ENCODE results near the gene UBAP2.

The UBAP2 gene

DNA sequence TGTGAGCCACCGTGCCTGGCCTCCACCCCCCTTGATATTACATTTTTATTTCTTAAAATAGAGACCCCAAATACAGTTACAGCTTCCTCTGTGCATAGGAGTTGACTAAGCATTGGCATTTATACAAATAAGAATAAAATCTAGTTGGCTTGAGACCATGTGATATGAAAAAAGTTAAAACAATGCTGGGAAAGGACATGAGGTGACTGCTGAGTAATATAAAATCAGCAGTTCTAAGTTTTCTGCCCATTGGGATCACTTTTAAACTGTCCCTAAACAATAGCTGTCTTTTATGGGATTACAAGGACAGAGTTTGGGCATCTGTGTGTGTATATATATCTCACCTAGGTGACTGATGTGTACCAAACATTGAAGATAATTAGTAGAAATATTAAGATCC, 135.1 kb downstream of the UBAP2 start:
- H2AFZ ChIP-seq (ENCODE audit: low read length) = no peak overlapping the region
- no peaks in the 10 kb centered on the region for H3K4me1 ChIP-seq (ENCODE audit: insufficient read depth, low read length, severe bottlenecking)
- no peaks in the 10 kb centered on the region for H3K9me3 ChIP-seq (ENCODE audit: low read length)
- H3K27me3 ChIP-seq (ENCODE audit: insufficient read depth, low read length) = no peaks in the 10 kb centered on the region
- H4K20me1 ChIP-seq (ENCODE audit: insufficient read depth, low read length) = no peaks in the 10 kb centered on the region
- peaks cover 4% of the 10 kb centered on the region; the same call in 1 of the 2 replicates for H3F3A ChIP-seq (ENCODE audit: insufficient read depth, low read length)
- H3K9me2 ChIP-seq (ENCODE audit: low read depth, low read length) = no peaks in the 10 kb centered on the region
- TF ChIP-seq EZH2 (IDR thresholded peaks at IDR 0.05; ENCODE audit: borderline replicate concordance, low read length) = no peak
- H3K4me2 ChIP-seq (ENCODE audit: low read length) = no peak overlapping the region
- no peak overlapping the region for H3K27ac ChIP-seq (ENCODE audit: low read depth, low read length, poor library complexity, severe bottlenecking)
- no peaks in the 10 kb centered on the region; the same call in 1 of the 2 replicates for H3K79me2 ChIP-seq (ENCODE audit: insufficient read depth, low read length)
- peaks cover 74% of the 10 kb centered on the region for H3K36me3 ChIP-seq (ENCODE audit: insufficient read depth, low read length)
- H3K4me3 ChIP-seq (ENCODE audit: low read depth, low read length, poor library complexity, severe bottlenecking) = no peak overlapping the region
- no peak overlapping the region for H3K9ac ChIP-seq (ENCODE audit: low read length)

DNA sequence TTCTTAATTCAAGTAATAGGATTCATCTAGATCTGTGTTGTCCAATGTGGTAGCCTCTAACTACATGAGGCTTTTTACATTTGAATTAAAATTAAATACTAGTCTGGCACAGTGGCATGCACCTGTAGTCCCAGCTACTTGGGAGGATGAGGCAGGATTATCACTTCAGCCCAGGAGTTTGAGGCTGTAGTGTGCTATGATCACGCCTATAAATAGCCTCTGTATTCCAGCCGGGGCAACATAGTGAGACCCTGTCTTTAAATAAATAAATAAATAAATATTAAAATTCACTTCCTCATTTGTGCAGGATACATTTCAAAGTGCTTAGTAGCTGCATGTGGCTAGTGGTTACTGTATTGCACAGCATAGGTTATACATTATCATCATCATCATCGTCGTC, 139.9 kb downstream of the UBAP2 start:
- Histone ChIP-seq H3K4me3 (ENCODE audit: low read depth, low read length, poor library complexity, severe bottlenecking) (no peak overlapping the region), H3F3A (ENCODE audit: insufficient read depth, low read length) (no peaks in the 10 kb centered on the region; the same call in 1 of the 2 replicates), H3K4me1 (ENCODE audit: insufficient read depth, low read length, severe bottlenecking) (no peaks in the 10 kb centered on the region), H3K79me2 (ENCODE audit: insufficient read depth, low read length) (no peaks in the 10 kb centered on the region; the same call in 1 of the 2 replicates), H3K9me3 (ENCODE audit: low read length) (no peaks in the 10 kb centered on the region), H2AFZ (ENCODE audit: low read length) (no peak overlapping the region), H3K4me2 (ENCODE audit: low read length) (no peak overlapping the region), H3K9ac (ENCODE audit: low read length) (no peak overlapping the region), H3K27ac (ENCODE audit: low read depth, low read length, poor library complexity, severe bottlenecking) (no peak overlapping the region), H3K27me3 (ENCODE audit: insufficient read depth, low read length) (no peaks in the 10 kb centered on the region), H3K9me2 (ENCODE audit: low read depth, low read length) (no peaks in the 10 kb centered on the region), H3K36me3 (ENCODE audit: insufficient read depth, low read length) (peaks cover 68% of the 10 kb centered on the region), H4K20me1 (ENCODE audit: insufficient read depth, low read length) (no peaks in the 10 kb centered on the region)
- TF ChIP-seq EZH2 (IDR thresholded peaks at IDR 0.05; ENCODE audit: borderline replicate concordance, low read length) = no peak
- TF ChIP-seq, protein P1, sequence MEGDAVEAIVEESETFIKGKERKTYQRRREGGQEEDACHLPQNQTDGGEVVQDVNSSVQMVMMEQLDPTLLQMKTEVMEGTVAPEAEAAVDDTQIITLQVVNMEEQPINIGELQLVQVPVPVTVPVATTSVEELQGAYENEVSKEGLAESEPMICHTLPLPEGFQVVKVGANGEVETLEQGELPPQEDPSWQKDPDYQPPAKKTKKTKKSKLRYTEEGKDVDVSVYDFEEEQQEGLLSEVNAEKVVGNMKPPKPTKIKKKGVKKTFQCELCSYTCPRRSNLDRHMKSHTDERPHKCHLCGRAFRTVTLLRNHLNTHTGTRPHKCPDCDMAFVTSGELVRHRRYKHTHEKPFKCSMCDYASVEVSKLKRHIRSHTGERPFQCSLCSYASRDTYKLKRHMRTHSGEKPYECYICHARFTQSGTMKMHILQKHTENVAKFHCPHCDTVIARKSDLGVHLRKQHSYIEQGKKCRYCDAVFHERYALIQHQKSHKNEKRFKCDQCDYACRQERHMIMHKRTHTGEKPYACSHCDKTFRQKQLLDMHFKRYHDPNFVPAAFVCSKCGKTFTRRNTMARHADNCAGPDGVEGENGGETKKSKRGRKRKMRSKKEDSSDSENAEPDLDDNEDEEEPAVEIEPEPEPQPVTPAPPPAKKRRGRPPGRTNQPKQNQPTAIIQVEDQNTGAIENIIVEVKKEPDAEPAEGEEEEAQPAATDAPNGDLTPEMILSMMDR (IDR thresholded peaks at IDR 0.05; ENCODE audit: low read length) = no peak

DNA sequence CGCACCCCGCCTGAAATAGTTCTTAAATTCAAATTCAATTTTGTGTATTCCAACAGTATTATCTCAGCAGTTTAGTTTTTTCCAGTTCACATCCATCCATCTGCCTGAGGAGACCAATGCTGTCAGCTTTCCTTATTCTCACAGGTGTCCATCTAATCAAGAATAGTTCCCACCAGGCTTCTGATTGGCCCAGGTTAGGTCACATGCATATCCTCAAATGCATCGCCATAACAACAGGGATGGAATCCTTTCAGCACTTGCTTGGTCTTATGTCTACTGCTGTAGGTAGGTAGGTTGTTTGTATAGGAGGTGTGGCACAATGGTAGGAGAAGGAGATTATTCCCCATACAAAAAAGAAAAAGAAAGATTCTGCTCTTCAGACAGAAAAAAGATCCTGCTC, 140.6 kb downstream of the UBAP2 start:
- Histone ChIP-seq H3K9ac (ENCODE audit: low read length) (no peak overlapping the region), H3K27ac (ENCODE audit: low read depth, low read length, poor library complexity, severe bottlenecking) (no peak overlapping the region), H4K20me1 (ENCODE audit: insufficient read depth, low read length) (no peaks in the 10 kb centered on the region), H3K4me1 (ENCODE audit: insufficient read depth, low read length, severe bottlenecking) (no peaks in the 10 kb centered on the region), H3K4me3 (ENCODE audit: low read depth, low read length, poor library complexity, severe bottlenecking) (no peak overlapping the region), H3K4me2 (ENCODE audit: low read length) (no peak overlapping the region), H3K27me3 (ENCODE audit: insufficient read depth, low read length) (no peaks in the 10 kb centered on the region), H3K79me2 (ENCODE audit: insufficient read depth, low read length) (no peaks in the 10 kb centered on the region; the same call in 1 of the 2 replicates), H3K9me2 (ENCODE audit: low read depth, low read length) (no peaks in the 10 kb centered on the region), H3F3A (ENCODE audit: insufficient read depth, low read length) (no peaks in the 10 kb centered on the region; the same call in 1 of the 2 replicates), H3K9me3 (ENCODE audit: low read length) (no peaks in the 10 kb centered on the region), H2AFZ (ENCODE audit: low read length) (no peak overlapping the region), H3K36me3 (ENCODE audit: insufficient read depth, low read length) (peaks cover 69% of the 10 kb centered on the region)
- TF ChIP-seq, protein P1 (IDR thresholded peaks at IDR 0.05; ENCODE audit: low read length) = no peak
- no peak for TF ChIP-seq EZH2 (IDR thresholded peaks at IDR 0.05; ENCODE audit: borderline replicate concordance, low read length)

DNA sequence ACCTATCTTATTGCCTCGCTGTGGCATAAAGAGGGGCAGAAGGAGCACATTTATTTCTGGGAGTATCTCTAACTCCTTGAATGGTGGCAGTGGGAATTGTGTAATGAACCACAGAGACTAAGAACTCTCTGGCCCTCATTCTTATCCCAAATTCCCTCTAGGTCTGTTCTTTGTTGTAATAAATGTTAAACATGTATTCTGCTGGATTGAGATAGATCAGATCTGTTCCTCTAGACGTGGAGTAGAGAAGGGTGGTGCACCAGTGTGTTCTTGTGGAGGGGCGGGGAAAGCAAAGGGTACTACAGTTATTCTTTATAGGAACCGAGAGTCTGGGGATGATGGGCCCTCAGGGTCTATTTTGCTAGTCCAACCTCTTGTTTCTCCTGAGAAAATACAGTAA, 141.3 kb downstream of the UBAP2 start:
- Histone ChIP-seq H3K36me3 (ENCODE audit: insufficient read depth, low read length) (peaks cover 68% of the 10 kb centered on the region), H3K4me2 (ENCODE audit: low read length) (no peak overlapping the region), H3K4me1 (ENCODE audit: insufficient read depth, low read length, severe bottlenecking) (no peaks in the 10 kb centered on the region), H3K79me2 (ENCODE audit: insufficient read depth, low read length) (no peaks in the 10 kb centered on the region; the same call in 1 of the 2 replicates), H3K9me3 (ENCODE audit: low read length) (no peaks in the 10 kb centered on the region), H4K20me1 (ENCODE audit: insufficient read depth, low read length) (no peaks in the 10 kb centered on the region), H3K27me3 (ENCODE audit: insufficient read depth, low read length) (no peaks in the 10 kb centered on the region), H3F3A (ENCODE audit: insufficient read depth, low read length) (no peaks in the 10 kb centered on the region; the same call in 1 of the 2 replicates), H3K9ac (ENCODE audit: low read length) (no peak overlapping the region), H3K9me2 (ENCODE audit: low read depth, low read length) (no peaks in the 10 kb centered on the region), H2AFZ (ENCODE audit: low read length) (no peak overlapping the region), H3K27ac (ENCODE audit: low read depth, low read length, poor library complexity, severe bottlenecking) (no peak overlapping the region), H3K4me3 (ENCODE audit: low read depth, low read length, poor library complexity, severe bottlenecking) (no peak overlapping the region)
- TF ChIP-seq EZH2 (IDR thresholded peaks at IDR 0.05; ENCODE audit: borderline replicate concordance, low read length) = no peak
- TF ChIP-seq, protein P1 (IDR thresholded peaks at IDR 0.05; ENCODE audit: low read length) = no peak

Measured in OCI-LY1 (cell line).